Neural cell (in vitro differentiated cells): ENCODE measurements around the gene WWC2. TPM values are rescaled to one million over a fixed set of nuclear protein-coding genes. Genes with fewer than 3 reads are reported as not detected.

Experiments
- H2AFZ ChIP-seq: fragments of 200-600, 300-800 bp; sonication (generic), shearing (Covaris generic); 2 replicates; pipeline ENCODE4 v1.6.0; 2014; ENCODE audit warnings: low read depth, mild to moderate bottlenecking, antibody characterized with exemption, low read length, moderate library complexity
- H3F3A ChIP-seq: fragments of 200-600 bp; shearing (Covaris generic); 2 replicates; pipeline ENCODE4 v1.6.1; 2016; ENCODE audit warnings: mild to moderate bottlenecking, moderate library complexity, mixed read lengths, antibody characterized with exemption, low read length; ENCODE audit not compliant: insufficient read depth, poor library complexity, severe bottlenecking
- H3K27ac ChIP-seq: fragments of 200-600, 300-800 bp; sonication (generic), shearing (Covaris generic); 2 replicates; pipeline ENCODE4 v1.5.1; 2014; ENCODE audit warnings: mild to moderate bottlenecking, low read length, moderate library complexity
- H3K27me3 ChIP-seq: fragments of 300-800, 200-600 bp; sonication (generic), shearing (Covaris generic); 2 replicates; pipeline ENCODE4 v1.6.0; 2014; ENCODE audit warnings: mild to moderate bottlenecking, low read depth, low read length, moderate library complexity; ENCODE audit not compliant: insufficient read depth
- H3K36me3 ChIP-seq: fragments of 300-800, 200-600 bp; sonication (generic), shearing (Covaris generic); 2 replicates; pipeline ENCODE4 v1.5.1; 2014; ENCODE audit warnings: mild to moderate bottlenecking, antibody characterized with exemption, low read length, moderate library complexity; ENCODE audit not compliant: insufficient read depth
- H3K4me2 ChIP-seq: fragments of 300-800, 200-600 bp; sonication (generic), shearing (Covaris generic); 2 replicates; pipeline ENCODE4 v1.6.0; 2014; ENCODE audit warnings: mild to moderate bottlenecking, low read length
- H3K4me3 ChIP-seq: fragments of 300-800, 200-600 bp; sonication (generic), shearing (Covaris generic); 2 replicates; pipeline ENCODE4 v1.5.1; 2014; ENCODE audit warnings: mild to moderate bottlenecking, low read length, moderate library complexity
- H3K79me2 ChIP-seq: fragments of 200-600 bp; shearing (Covaris generic); replicated peaks from 2 replicates; pipeline ENCODE4 v1.6.0; 2014; ENCODE audit warnings: mild to moderate bottlenecking, low read length, moderate library complexity; ENCODE audit not compliant: insufficient read depth
- H3K9ac ChIP-seq: fragments of 300-800, 200-600 bp; sonication (generic), shearing (Covaris generic); 2 replicates; pipeline ENCODE4 v1.6.1; 2016; ENCODE audit warnings: mild to moderate bottlenecking, low read length, mixed read lengths
- H3K9me2 ChIP-seq: fragments of 200-600 bp; shearing (Covaris generic); 2 replicates; pipeline ENCODE4 v1.6.1; 2016; ENCODE audit warnings: mild to moderate bottlenecking, low read length, mixed read lengths; ENCODE audit not compliant: insufficient read depth
- H3K9me3 ChIP-seq: fragments of 200-600, 300-800 bp; sonication (generic), shearing (Covaris generic); 2 replicates; pipeline ENCODE4 v1.6.1; 2016; ENCODE audit warnings: mild to moderate bottlenecking, mixed run types, low read length, moderate library complexity, mixed read lengths
- H4K20me1 ChIP-seq: fragments of 200-600 bp; shearing (Covaris generic); 2 replicates; pipeline ENCODE4 v1.6.1; 2016; ENCODE audit warnings: mild to moderate bottlenecking, mixed run types; ENCODE audit not compliant: insufficient read depth
- CTCF ChIP-seq: fragments of 450-650 bp; IDR thresholded peaks from 2 replicates; pipeline ENCODE4 v1.5.1; 2014; ENCODE audit warnings: antibody characterized with exemption, mild to moderate bottlenecking, moderate library complexity; ENCODE audit not compliant: poor library complexity, severe bottlenecking
- EP300 ChIP-seq: fragments of 450-650 bp; conservative IDR thresholded peaks from 2 replicates; pipeline ENCODE4 v1.6.1; 2014; ENCODE audit warnings: antibody characterized with exemption, mild to moderate bottlenecking, moderate library complexity; ENCODE audit not compliant: poor library complexity, severe bottlenecking
- EZH2 ChIP-seq: fragments of 200-600, 300-800 bp; shearing (Covaris generic), sonication (generic); IDR thresholded peaks from 2 replicates; pipeline ENCODE4 v1.6.1; 2014; ENCODE audit warnings: antibody characterized with exemption, low read length, borderline replicate concordance, mild to moderate bottlenecking; ENCODE audit not compliant: insufficient read depth, poor library complexity, severe bottlenecking
- MXI1 ChIP-seq: fragments of 450-650 bp; conservative IDR thresholded peaks from 2 replicates; pipeline ENCODE4 v1.6.1; 2014; ENCODE audit warnings: antibody characterized with exemption, mild to moderate bottlenecking; ENCODE audit not compliant: poor library complexity, severe bottlenecking
- POLR2AphosphoS5 ChIP-seq: IDR thresholded peaks from 2 replicates; pipeline ENCODE4 v1.6.1; 2012
- RAD21 ChIP-seq: fragments of 450-650 bp; conservative IDR thresholded peaks from 2 replicates; pipeline ENCODE4 v1.6.1; 2014; ENCODE audit warnings: antibody characterized with exemption, mild to moderate bottlenecking, moderate library complexity
- REST ChIP-seq: IDR thresholded peaks from 2 replicates; pipeline ENCODE4 v1.6.1; 2012; ENCODE audit warnings: borderline replicate concordance
- SMC3 ChIP-seq: fragments of 450-650 bp; conservative IDR thresholded peaks from 2 replicates; pipeline ENCODE4 v1.6.1; 2014; ENCODE audit warnings: antibody characterized with exemption, mild to moderate bottlenecking, moderate library complexity; ENCODE audit not compliant: poor library complexity
- TAF1 ChIP-seq: IDR thresholded peaks from 2 replicates; pipeline ENCODE4 v1.6.1; 2012; ENCODE audit warnings: low read depth
- polyA plus RNA-seq: library from polyadenylated mRNA; depleted of rRNA; stranded (reverse); fragments of >200 nt; gene quantifications from 2 replicates; pipeline ENCODE4 v1.2.3, GENCODE V29; 2014

WWC2 gene
- polyA plus RNA-seq, 1 donor from 2014 or later: 5.7 TPM

- H3K9me2 ChIP-seq: no peaks in the 10 kb centered on the region
- H3K4me2 ChIP-seq: no peak overlapping the region
- no peaks in the 10 kb centered on the region for H3K27me3 ChIP-seq
- H3K79me2 ChIP-seq: no peaks in the 10 kb centered on the region
- no peak overlapping the region for H2AFZ ChIP-seq
- no peaks in the 10 kb centered on the region for H3F3A ChIP-seq
- TF ChIP-seq RAD21: no peak
- no peak for TF ChIP-seq CTCF
- no peak for TF ChIP-seq MXI1
- no peak for TF ChIP-seq EP300
- no peak for TF ChIP-seq POLR2AphosphoS5
- no peak for TF ChIP-seq REST
- TF ChIP-seq EZH2: no peak
- TF ChIP-seq TAF1: no peak
- no peak for TF ChIP-seq SMC3
- no peaks in the 10 kb centered on the region for H3K36me3 ChIP-seq
- H4K20me1 ChIP-seq: no peaks in the 10 kb centered on the region
- H3K9ac ChIP-seq: no peak overlapping the region
- H3K4me3 ChIP-seq: no peak overlapping the region
- H3K27ac ChIP-seq: no peak overlapping the region
- H3K9me3 ChIP-seq: no peaks in the 10 kb centered on the region
Measured at GRCh38 chr4:183262776-183263100, 163.7 kb downstream of the WWC2 start.

GRCh38 chr4:183263787-183264386, 164.8 kb downstream of the WWC2 start:
- Histone ChIP-seq H4K20me1 (no peaks in the 10 kb centered on the region), H3F3A (no peaks in the 10 kb centered on the region), H3K27me3 (no peaks in the 10 kb centered on the region), H3K4me3 (no peak overlapping the region), H3K9me2 (no peaks in the 10 kb centered on the region), H3K36me3 (no peaks in the 10 kb centered on the region), H3K27ac (no peak overlapping the region), H3K4me2 (no peak overlapping the region), H3K9ac (no peak overlapping the region), H2AFZ (no peak overlapping the region), H3K79me2 (no peaks in the 10 kb centered on the region), H3K9me3 (no peaks in the 10 kb centered on the region)
- no peak for TF ChIP-seq RAD21
- no peak for TF ChIP-seq POLR2AphosphoS5
- TF ChIP-seq MXI1: no peak
- no peak for TF ChIP-seq TAF1
- no peak for TF ChIP-seq EP300
- no peak for TF ChIP-seq REST
- no peak for TF ChIP-seq EZH2
- no peak for TF ChIP-seq SMC3
- no peak for TF ChIP-seq CTCF
